ENCODE results near the gene WDR26. TPM values are rescaled to one million over a fixed set of nuclear protein-coding genes. Genes with fewer than 3 reads are reported as not detected.
A peak's percentile ranks its signal among the peaks of the same experiment; 100 is the strongest.

WDR26 gene
- polyA plus RNA-seq, 1 experiment, result 17.3 TPM

- Histone ChIP-seq H3K27me3 (ENCODE audit: control insufficient read depth, insufficient read depth, low read length) (no peaks in the 10 kb centered on the region), H3K4me3 (ENCODE audit: low read depth, low read length) (peak overlapping the region; percentile 95), H3K36me3 (ENCODE audit: control insufficient read depth, insufficient read depth, low read length) (peaks cover 1% of the 10 kb centered on the region; the same call in 1 of the 2 replicates)
- ChIA-PET POLR2A (no interaction called here), CTCF (interaction anchor here (0.6 to 1.8 kb wide), 6 partner anchors 12 to 1161 kb away, joined by 3 to 10 read pairs (median 4); no protein-coding TSS in a partner anchor)
- peak; percentile 51 for DNase-seq (ENCODE audit: low read depth)
- TF ChIP-seq CTCF (IDR thresholded peaks at IDR 0.05; ENCODE audit: insufficient read depth, low read depth, low read length), result no peak
Observed at GRCh38 chr1:224435318-224435763, 744 bp upstream of the WDR26 start.

- Histone ChIP-seq H3K4me3 (ENCODE audit: low read depth, low read length) (peak overlapping the region; percentile 95), H3K36me3 (ENCODE audit: control insufficient read depth, insufficient read depth, low read length) (peaks cover 1% of the 10 kb centered on the region), H3K27me3 (ENCODE audit: control insufficient read depth, insufficient read depth, low read length) (no peaks in the 10 kb centered on the region)
- ChIA-PET CTCF (interaction anchor here (1.0 to 1.8 kb wide), 6 partner anchors 9 to 166 kb away, joined by 3 to 10 read pairs (median 3); no protein-coding TSS in a partner anchor), POLR2A (interaction anchor here (0.7 kb wide), 1 partner anchor 8 kb away, joined by 6 read pairs; no protein-coding TSS in a partner anchor)
- DNase-seq (ENCODE audit: low read depth), result no peak
- no peak for TF ChIP-seq CTCF (IDR thresholded peaks at IDR 0.05; ENCODE audit: insufficient read depth, low read depth, low read length)
Observed at GRCh38 chr1:224433701-224434672, 610 bp downstream of the WDR26 start.

- no peak for TF ChIP-seq CTCF (IDR thresholded peaks at IDR 0.05; ENCODE audit: insufficient read depth, low read depth, low read length)
- no peaks in the 10 kb centered on the region; the same call in 1 of the 2 replicates for H3K36me3 ChIP-seq (ENCODE audit: control insufficient read depth, insufficient read depth, low read length)
- DNase-seq (ENCODE audit: low read depth), result no peak
- ChIA-PET POLR2A (no interaction called here), CTCF (no interaction called here)
- no peaks in the 10 kb centered on the region for H3K27me3 ChIP-seq (ENCODE audit: control insufficient read depth, insufficient read depth, low read length)
- peak overlapping the region; percentile 95 for H3K4me3 ChIP-seq (ENCODE audit: low read depth, low read length)
Observed at GRCh38 chr1:224433041-224433691, 1.4 kb downstream of the WDR26 start.

- ChIA-PET CTCF (no interaction called here), POLR2A (no interaction called here)
- no peak for TF ChIP-seq CTCF (IDR thresholded peaks at IDR 0.05; ENCODE audit: insufficient read depth, low read depth, low read length)
- no peak for DNase-seq (ENCODE audit: low read depth)
- Histone ChIP-seq H3K27me3 (ENCODE audit: control insufficient read depth, insufficient read depth, low read length) (no peaks in the 10 kb centered on the region), H3K36me3 (ENCODE audit: control insufficient read depth, insufficient read depth, low read length) (no peaks in the 10 kb centered on the region; the same call in 1 of the 2 replicates), H3K4me3 (ENCODE audit: low read depth, low read length) (peak overlapping the region; percentile 95)
Observed at GRCh38 chr1:224432672-224433040, 1.9 kb downstream of the WDR26 start.

- no peak for DNase-seq (ENCODE audit: low read depth)
- no peaks in the 10 kb centered on the region; the same call in 1 of the 2 replicates for H3K36me3 ChIP-seq (ENCODE audit: control insufficient read depth, insufficient read depth, low read length)
- H3K4me3 ChIP-seq (ENCODE audit: low read depth, low read length), result peak overlapping the region; percentile 95
- no peak for TF ChIP-seq CTCF (IDR thresholded peaks at IDR 0.05; ENCODE audit: insufficient read depth, low read depth, low read length)
- CTCF ChIA-PET, result interaction anchor here (1.2 kb wide), 1 partner anchor 17 kb away, joined by 3 read pairs; no protein-coding TSS in a partner anchor
- POLR2A ChIA-PET, result no interaction called here
- H3K27me3 ChIP-seq (ENCODE audit: control insufficient read depth, insufficient read depth, low read length), result no peaks in the 10 kb centered on the region
Observed at GRCh38 chr1:224432146-224432545, 2.5 kb downstream of the WDR26 start.

All from BJ (cell line).